Measurements from ENCODE around the gene SRSF4.

Gene SRSF4

DNA sequence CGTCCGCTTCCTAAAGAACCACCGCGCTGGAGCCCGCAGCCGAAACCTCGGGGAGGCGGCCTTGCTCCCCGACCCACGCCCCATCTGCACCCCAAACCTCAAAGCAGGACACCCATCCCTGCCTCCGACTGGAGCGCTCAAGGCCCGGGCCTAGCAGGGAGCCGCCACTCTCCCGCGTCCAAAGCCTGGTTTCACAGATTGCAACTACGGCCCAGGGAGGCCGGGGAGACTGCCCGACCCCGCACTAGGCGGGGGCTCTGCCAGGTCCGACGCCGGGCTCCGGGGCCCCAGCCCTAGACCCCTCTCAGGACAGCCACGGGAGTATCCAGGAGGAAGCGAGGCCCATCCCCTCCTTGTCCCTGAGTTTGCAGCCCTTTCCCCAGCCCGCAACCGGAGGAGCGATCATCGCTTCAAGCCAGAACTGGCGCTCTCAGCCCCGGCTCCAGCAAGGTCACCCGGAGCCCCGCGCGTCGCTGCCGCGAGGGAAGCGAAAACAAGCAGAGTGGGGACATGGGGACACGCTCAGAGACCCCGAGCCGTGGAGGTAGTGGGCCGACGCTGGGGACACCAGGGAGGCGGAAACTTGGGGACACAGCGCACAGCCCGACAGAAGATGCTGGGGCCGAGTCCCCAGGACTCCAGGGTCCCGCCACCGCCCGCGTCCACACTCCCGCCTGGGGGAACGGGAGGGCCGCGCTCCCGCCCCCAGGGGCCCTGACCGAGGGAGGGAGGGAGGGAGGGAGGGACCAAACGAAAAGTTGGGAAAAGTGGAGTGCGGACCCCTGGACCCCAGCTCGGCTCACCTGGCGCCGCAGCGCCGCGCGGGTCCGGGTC lies 58.4 kb downstream of the SRSF4 start:
- peaks cover 0 to 20% of the 10 kb centered on the region in 2 donors for H3K4me1 ChIP-seq (ENCODE audit: control insufficient read depth in 1 of 2, insufficient read depth in 2 of 2, low read length in 2 of 2)
- H3K27ac ChIP-seq (ENCODE audit: low read length): peak overlapping the region; percentile 45
- peak overlapping the region; percentile 23 to 75 for H3K4me3 ChIP-seq (ENCODE audit: low read depth in 1 of 2, low read length in 2 of 2)
- H3K9me3 ChIP-seq (ENCODE audit: control insufficient read depth in 1 of 2, low read length in 2 of 2): no peaks in the 10 kb centered on the region
- H3K36me3 ChIP-seq (ENCODE audit: control insufficient read depth in 1 of 2, insufficient read depth in 2 of 2, low read length in 2 of 2): no peaks in the 10 kb centered on the region
- no peaks in the 10 kb centered on the region for H3K27me3 ChIP-seq (ENCODE audit: low read depth, low read length)

DNA sequence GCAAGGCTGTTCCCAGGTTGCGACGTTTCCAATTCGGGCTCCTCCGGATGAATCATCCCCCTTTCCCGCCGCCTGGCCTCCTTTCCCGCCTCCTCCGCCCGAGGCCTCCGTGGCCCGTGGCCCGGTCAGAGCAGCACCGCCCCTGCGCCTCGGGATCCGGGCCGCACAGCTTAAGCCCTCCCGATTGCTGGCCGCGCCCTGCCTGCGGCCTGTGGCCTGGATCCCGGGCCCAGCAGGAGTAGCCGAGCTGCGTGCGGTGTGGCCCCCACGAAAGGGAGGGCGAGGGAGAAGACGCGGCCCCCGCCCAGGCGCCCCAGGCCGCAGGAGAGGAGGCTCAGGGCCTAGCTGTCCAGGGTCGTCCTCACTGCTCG lies 59.0 kb downstream of the SRSF4 start:
- Histone ChIP-seq H3K36me3 (ENCODE audit: control insufficient read depth in 1 of 2, insufficient read depth in 2 of 2, low read length in 2 of 2) (no peaks in the 10 kb centered on the region), H3K4me1 (ENCODE audit: control insufficient read depth in 1 of 2, insufficient read depth in 2 of 2, low read length in 2 of 2) (peaks cover 0 to 20% of the 10 kb centered on the region in 2 donors), H3K4me3 (ENCODE audit: low read depth in 1 of 2, low read length in 2 of 2) (peak overlapping the region in 1 of 2 donors; percentile 75), H3K9me3 (ENCODE audit: control insufficient read depth in 1 of 2, low read length in 2 of 2) (no peaks in the 10 kb centered on the region), H3K27me3 (ENCODE audit: low read depth, low read length) (no peaks in the 10 kb centered on the region), H3K27ac (ENCODE audit: low read length) (peak overlapping the region; percentile 45)

DNA sequence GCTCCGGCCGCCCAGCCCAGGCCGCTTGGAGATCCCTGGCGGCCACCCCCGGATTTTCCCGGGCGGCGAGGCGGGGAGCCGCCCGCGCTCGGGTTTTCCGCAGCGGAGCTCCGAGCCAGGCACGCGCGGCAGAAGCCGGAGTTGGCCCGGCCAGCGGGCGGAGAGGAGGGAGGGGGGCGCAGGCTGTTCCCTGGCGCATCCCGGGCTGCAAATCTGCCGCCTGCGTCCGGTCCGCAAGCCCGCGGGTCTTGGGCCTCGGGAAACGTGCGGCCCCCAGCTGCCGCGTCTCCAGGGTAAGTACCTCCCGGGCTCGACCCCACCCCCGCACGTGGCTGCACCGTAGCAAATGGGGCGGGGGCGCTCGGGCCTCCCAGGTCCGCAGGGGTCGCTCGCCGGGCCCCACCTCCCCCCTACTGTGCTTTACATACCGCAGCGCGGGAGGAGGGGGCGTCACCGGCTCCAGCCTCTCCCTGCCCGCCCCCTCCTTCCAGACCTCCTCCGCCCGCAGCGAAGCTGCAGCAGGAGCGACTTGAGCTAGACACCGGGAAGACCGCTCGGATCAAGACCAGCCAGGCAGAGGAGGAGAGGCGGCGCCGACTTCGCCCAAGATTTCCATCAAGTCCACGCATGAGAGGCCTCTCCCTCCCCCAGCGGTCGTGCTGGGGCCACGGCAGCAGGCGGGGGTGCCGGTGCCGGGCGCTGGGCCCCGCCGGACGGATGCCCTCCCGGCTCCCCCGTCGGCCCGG lies 59.6 kb downstream of the SRSF4 start:
- Histone ChIP-seq H3K4me3 (ENCODE audit: low read depth in 1 of 2, low read length in 2 of 2) (peak overlapping the region in 1 of 2 donors; percentile 75), H3K4me1 (ENCODE audit: control insufficient read depth in 1 of 2, insufficient read depth in 2 of 2, low read length in 2 of 2) (peaks cover 0 to 20% of the 10 kb centered on the region in 2 donors), H3K27ac (ENCODE audit: low read length) (no peak overlapping the region), H3K36me3 (ENCODE audit: control insufficient read depth in 1 of 2, insufficient read depth in 2 of 2, low read length in 2 of 2) (peaks cover 0 to 3% of the 10 kb centered on the region in 2 donors), H3K9me3 (ENCODE audit: control insufficient read depth in 1 of 2, low read length in 2 of 2) (no peaks in the 10 kb centered on the region), H3K27me3 (ENCODE audit: low read depth, low read length) (no peaks in the 10 kb centered on the region)

DNA sequence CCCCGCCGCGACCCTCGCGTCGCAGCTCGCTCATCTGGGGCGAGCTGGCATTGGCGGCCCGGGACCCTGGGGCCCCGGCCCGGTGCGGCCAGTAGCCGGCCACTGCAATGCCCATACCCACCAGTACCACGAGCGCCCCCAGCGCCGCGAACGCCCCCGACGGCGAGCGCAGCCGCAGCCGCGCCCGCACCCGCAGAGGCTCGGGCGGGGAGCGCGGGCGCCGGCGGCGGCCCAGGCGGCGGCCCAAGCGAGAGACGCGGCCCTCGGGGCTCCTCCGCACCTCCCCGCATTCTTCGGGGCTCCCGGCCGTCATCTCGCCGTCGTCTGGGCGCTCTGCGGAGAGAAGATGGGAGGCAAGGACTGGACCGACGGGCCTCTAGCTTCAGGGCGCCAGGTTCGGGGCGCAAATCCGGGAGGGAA lies 60.2 kb downstream of the SRSF4 start:
- H3K36me3 ChIP-seq (ENCODE audit: control insufficient read depth in 1 of 2, insufficient read depth in 2 of 2, low read length in 2 of 2): peaks cover 0 to 3% of the 10 kb centered on the region in 2 donors
- H3K27me3 ChIP-seq (ENCODE audit: low read depth, low read length): no peaks in the 10 kb centered on the region
- H3K4me3 ChIP-seq (ENCODE audit: low read depth in 1 of 2, low read length in 2 of 2): peak overlapping the region in 1 of 2 donors; percentile 75
- H3K9me3 ChIP-seq (ENCODE audit: control insufficient read depth in 1 of 2, low read length in 2 of 2): no peaks in the 10 kb centered on the region
- H3K27ac ChIP-seq (ENCODE audit: low read length): no peak overlapping the region
- peaks cover 0 to 20% of the 10 kb centered on the region in 2 donors for H3K4me1 ChIP-seq (ENCODE audit: control insufficient read depth in 1 of 2, insufficient read depth in 2 of 2, low read length in 2 of 2)

DNA sequence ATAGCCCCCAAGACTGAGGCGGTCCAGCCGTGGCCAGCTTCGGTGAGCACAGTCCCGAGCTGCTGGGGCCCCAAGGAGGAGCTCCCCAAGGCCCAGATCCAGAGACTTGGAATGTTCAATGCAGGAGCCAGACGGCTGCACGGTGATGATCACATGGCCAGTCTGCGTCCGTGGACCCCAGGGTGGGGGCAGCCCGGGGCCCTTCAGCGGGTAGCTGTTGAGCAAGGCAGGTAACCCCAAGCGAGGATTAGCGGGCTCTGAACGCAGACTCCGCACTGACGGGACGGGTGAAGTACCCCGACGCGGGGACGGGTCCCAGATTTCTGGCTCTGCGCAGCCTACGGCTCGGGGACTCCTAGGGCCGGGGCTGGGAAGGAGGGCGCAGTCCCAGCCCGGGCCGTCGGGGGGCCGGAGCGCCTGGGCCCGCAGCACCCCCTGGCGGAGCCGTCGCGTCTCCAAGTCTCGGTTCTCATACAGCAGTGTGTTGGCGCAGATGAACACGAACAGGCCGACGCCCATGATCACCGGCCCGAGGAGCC lies 60.7 kb downstream of the SRSF4 start:
- H3K27ac ChIP-seq (ENCODE audit: low read length): no peak overlapping the region
- H3K36me3 ChIP-seq (ENCODE audit: control insufficient read depth in 1 of 2, insufficient read depth in 2 of 2, low read length in 2 of 2): peaks cover 0 to 3% of the 10 kb centered on the region in 2 donors
- no peaks in the 10 kb centered on the region for H3K27me3 ChIP-seq (ENCODE audit: low read depth, low read length)
- peaks cover 0 to 20% of the 10 kb centered on the region in 2 donors for H3K4me1 ChIP-seq (ENCODE audit: control insufficient read depth in 1 of 2, insufficient read depth in 2 of 2, low read length in 2 of 2)
- H3K4me3 ChIP-seq (ENCODE audit: low read depth in 1 of 2, low read length in 2 of 2): peak overlapping the region in 1 of 2 donors; percentile 39
- no peaks in the 10 kb centered on the region for H3K9me3 ChIP-seq (ENCODE audit: control insufficient read depth in 1 of 2, low read length in 2 of 2)

DNA sequence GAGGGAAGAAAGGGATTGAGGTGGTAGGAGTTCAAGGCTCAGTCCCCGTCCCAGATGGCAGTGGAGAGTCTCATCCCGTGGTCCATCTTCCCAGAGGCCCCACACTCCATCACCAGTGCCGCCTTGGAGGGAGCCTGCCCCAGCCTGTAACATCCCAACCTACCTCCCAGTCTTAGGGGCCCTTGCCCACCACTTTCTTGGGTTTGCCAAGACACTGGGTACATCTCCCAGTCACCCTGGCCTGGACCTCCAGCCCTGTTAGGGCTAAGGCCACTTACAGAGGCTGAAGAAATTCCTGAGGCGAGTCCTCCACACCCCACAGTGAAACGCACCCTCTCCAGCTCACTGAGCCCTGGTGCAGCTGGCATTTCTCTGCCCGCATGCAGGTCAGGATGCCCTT lies 61.3 kb downstream of the SRSF4 start:
- Histone ChIP-seq H3K9me3 (ENCODE audit: control insufficient read depth in 1 of 2, low read length in 2 of 2) (no peaks in the 10 kb centered on the region), H3K4me1 (ENCODE audit: control insufficient read depth in 1 of 2, insufficient read depth in 2 of 2, low read length in 2 of 2) (peaks cover 0 to 20% of the 10 kb centered on the region in 2 donors), H3K4me3 (ENCODE audit: low read depth in 1 of 2, low read length in 2 of 2) (no peak overlapping the region), H3K27me3 (ENCODE audit: low read depth, low read length) (no peaks in the 10 kb centered on the region), H3K36me3 (ENCODE audit: control insufficient read depth in 1 of 2, insufficient read depth in 2 of 2, low read length in 2 of 2) (peaks cover 3 to 4% of the 10 kb centered on the region in 2 donors), H3K27ac (ENCODE audit: low read length) (no peak overlapping the region)

DNA sequence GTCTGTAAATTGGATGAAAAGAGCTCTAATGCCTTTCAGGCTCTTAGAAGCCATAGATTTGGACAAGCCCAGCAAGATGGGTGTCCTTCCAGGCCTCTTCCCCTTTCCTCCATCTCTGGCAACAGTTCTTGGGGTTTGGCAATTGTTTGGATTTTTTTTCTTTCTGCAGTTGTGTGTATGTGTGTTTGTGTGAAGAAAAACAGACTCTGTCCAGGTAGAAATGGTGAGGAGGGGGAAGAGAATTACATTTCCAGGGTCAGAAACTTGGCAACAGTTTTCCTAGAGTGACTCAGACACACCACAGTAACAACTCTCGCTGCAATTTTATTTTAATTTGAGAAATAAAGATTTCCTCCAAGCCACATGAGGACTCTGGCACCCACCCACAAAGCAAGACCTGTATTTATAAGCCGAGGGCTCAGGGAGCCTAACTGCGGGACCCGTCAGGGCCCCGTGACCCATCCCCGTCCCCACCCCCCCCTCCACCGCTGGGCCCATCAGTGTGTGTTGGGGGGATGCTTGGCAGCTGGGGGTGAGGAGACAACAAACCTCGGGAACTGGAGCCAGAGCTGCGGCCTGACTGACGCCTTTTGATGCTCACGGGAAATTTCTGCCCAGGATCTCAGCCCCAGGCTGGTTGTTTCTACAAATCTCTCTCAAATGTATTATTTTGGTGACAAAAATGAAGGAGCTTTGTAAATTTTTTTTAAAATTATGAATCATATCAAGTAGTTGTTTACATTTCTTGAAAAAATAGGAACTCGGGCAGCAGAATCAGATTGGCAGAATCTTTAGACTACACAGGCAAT lies 62.4 kb downstream of the SRSF4 start:
- H3K4me1 ChIP-seq (ENCODE audit: control insufficient read depth in 1 of 2, insufficient read depth in 2 of 2, low read length in 2 of 2): peaks cover 0 to 20% of the 10 kb centered on the region in 2 donors
- peaks cover 3 to 5% of the 10 kb centered on the region in 2 donors for H3K36me3 ChIP-seq (ENCODE audit: control insufficient read depth in 1 of 2, insufficient read depth in 2 of 2, low read length in 2 of 2)
- H3K4me3 ChIP-seq (ENCODE audit: low read depth in 1 of 2, low read length in 2 of 2): no peak overlapping the region
- no peaks in the 10 kb centered on the region for H3K9me3 ChIP-seq (ENCODE audit: control insufficient read depth in 1 of 2, low read length in 2 of 2)
- H3K27me3 ChIP-seq (ENCODE audit: low read depth, low read length): no peaks in the 10 kb centered on the region
- no peak overlapping the region for H3K27ac ChIP-seq (ENCODE audit: low read length)

DNA sequence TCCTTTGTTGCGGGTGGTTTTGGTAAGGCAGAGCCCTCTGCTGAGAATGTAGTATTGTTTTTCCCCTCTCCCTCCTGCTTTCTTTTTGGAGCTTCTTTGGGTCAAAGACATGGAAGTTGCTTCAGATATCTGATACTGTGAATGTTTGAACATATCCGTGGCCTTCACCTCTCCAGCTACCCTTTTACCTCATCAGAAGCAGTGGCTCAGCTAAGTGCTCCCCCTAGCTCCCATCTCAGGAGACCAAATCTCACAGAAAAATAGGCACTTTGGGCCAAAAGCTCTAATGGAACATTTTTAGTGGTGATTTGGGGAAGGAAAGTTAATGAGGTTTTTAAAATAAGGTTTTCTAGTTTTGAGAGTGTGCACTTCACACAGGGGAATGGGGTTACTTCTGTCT lies 64.3 kb downstream of the SRSF4 start:
- H3K9me3 ChIP-seq (ENCODE audit: control insufficient read depth in 1 of 2, low read length in 2 of 2): no peaks in the 10 kb centered on the region
- no peak overlapping the region for H3K27ac ChIP-seq (ENCODE audit: low read length)

DNA sequence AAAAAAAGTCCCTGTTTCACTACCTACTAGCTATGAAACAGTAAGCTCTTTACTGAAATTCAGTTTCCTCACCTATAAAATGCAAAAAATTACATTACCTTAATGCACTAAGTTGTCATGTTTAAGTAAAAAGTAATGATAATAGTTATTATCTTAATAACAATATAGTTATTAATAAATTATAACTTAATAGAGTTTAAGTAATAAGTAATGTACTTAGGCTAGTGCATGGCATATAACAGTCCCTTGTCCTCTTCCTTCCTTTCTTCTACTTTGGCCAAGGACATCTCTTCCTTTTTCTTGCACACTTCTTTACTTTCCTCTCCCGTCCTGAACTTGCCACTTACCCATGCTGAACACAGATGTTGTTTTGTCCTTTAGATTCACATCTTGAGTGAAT lies 67.0 kb downstream of the SRSF4 start:
- Histone ChIP-seq H3K27me3 (ENCODE audit: low read depth, low read length) (no peaks in the 10 kb centered on the region), H3K36me3 (ENCODE audit: control insufficient read depth in 1 of 2, insufficient read depth in 2 of 2, low read length in 2 of 2) (peaks cover 3 to 14% of the 10 kb centered on the region in 2 donors), H3K4me1 (ENCODE audit: control insufficient read depth in 1 of 2, insufficient read depth in 2 of 2, low read length in 2 of 2) (no peaks in the 10 kb centered on the region), H3K27ac (ENCODE audit: low read length) (no peak overlapping the region), H3K4me3 (ENCODE audit: low read depth in 1 of 2, low read length in 2 of 2) (no peak overlapping the region), H3K9me3 (ENCODE audit: control insufficient read depth in 1 of 2, low read length in 2 of 2) (no peaks in the 10 kb centered on the region)

More for the DNA sequence above, 64.3 kb downstream of the SRSF4 start:
- H3K4me3 ChIP-seq (ENCODE audit: low read depth in 1 of 2, low read length in 2 of 2): no peak overlapping the region
- H3K4me1 ChIP-seq (ENCODE audit: control insufficient read depth in 1 of 2, insufficient read depth in 2 of 2, low read length in 2 of 2): peaks cover 0 to 11% of the 10 kb centered on the region in 2 donors
- no peaks in the 10 kb centered on the region for H3K27me3 ChIP-seq (ENCODE audit: low read depth, low read length)
- peaks cover 3 to 14% of the 10 kb centered on the region in 2 donors for H3K36me3 ChIP-seq (ENCODE audit: control insufficient read depth in 1 of 2, insufficient read depth in 2 of 2, low read length in 2 of 2)

DNA sequence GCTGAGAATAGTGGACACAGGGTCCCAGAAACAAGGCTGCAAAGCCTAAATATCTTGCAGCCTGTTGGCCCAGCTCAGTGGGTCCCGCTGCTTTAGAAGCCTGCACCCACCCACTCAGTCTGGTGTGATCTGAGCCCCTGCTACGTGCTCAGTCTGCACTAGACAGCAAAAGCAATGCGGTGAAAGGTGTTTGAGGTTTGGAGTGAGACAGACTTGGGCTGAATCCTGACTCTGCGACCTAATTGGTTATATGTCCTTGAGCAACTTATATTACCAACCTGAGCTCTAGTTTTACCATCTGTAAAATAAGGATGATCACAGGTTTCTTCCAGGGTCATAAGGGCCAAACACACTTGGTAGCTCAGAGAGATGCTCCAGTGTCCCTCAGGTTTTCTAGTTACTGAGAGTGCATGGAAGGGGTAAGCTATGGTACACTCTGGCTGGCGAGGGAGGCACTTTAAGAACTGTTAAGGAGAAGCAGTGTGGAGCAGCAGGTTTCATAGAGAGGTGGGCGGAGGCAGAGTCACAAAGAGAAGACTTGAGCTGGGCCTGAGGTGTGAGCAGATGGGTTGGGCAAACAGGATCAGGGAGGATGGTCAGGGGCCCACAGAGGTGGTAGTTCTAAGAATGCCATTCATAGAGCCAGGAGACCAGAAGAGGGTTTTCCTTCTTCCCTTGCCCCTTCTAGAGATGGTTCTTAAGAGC lies 68.1 kb downstream of the SRSF4 start:
- Histone ChIP-seq H3K27ac (ENCODE audit: low read length) (no peak overlapping the region), H3K4me1 (ENCODE audit: control insufficient read depth in 1 of 2, insufficient read depth in 2 of 2, low read length in 2 of 2) (no peaks in the 10 kb centered on the region), H3K27me3 (ENCODE audit: low read depth, low read length) (no peaks in the 10 kb centered on the region), H3K4me3 (ENCODE audit: low read depth in 1 of 2, low read length in 2 of 2) (no peak overlapping the region), H3K36me3 (ENCODE audit: control insufficient read depth in 1 of 2, insufficient read depth in 2 of 2, low read length in 2 of 2) (peaks cover 7 to 14% of the 10 kb centered on the region in 2 donors), H3K9me3 (ENCODE audit: control insufficient read depth in 1 of 2, low read length in 2 of 2) (no peaks in the 10 kb centered on the region)

All from muscle layer of duodenum (tissue), 2 donors.